Hepatocyte (in vitro differentiated cells): ENCODE results near the gene SGMS1. TPM values are rescaled to one million over a fixed set of nuclear protein-coding genes. Genes with fewer than 3 reads are reported as not detected.

Experiments used
- DNase-seq: peaks from one replicate; pipeline ENCODE4 v3.0.0-alpha.2; 2016; ENCODE audit warnings: low spot score
- H2AFZ ChIP-seq: fragments of 200-600 bp; sonication (generic); 2 replicates; pipeline ENCODE4 v1.6.0; 2016; ENCODE audit warnings: antibody characterized with exemption, mild to moderate bottlenecking
- H3K27ac ChIP-seq: fragments of 200-600 bp; sonication (generic); 2 replicates; pipeline ENCODE4 v1.5.1; 2016; ENCODE audit warnings: mild to moderate bottlenecking
- H3K27me3 ChIP-seq: fragments of 200-600 bp; sonication (generic); 2 replicates; pipeline ENCODE4 v1.6.1; 2016
- H3K36me3 ChIP-seq: fragments of 200-600 bp; sonication (generic); replicated peaks from 2 replicates; pipeline ENCODE4 v1.5.1; 2016; ENCODE audit warnings: low read depth; ENCODE audit not compliant: insufficient read depth
- H3K4me1 ChIP-seq: fragments of 200-600 bp; sonication (generic); 2 replicates; pipeline ENCODE4 v1.5.1; 2016; ENCODE audit warnings: mild to moderate bottlenecking, moderate library complexity; ENCODE audit not compliant: insufficient read depth
- H3K4me2 ChIP-seq: fragments of 200-600 bp; sonication (generic); 2 replicates; pipeline ENCODE4 v1.6.0; 2016
- H3K4me3 ChIP-seq: fragments of 200-600 bp; sonication (generic); 2 replicates; pipeline ENCODE4 v1.5.1; 2016; ENCODE audit warnings: mild to moderate bottlenecking
- H3K79me2 ChIP-seq: fragments of 200-600 bp; sonication (generic); 2 replicates; pipeline ENCODE4 v1.6.0; 2017; ENCODE audit warnings: mild to moderate bottlenecking
- H3K9me2 ChIP-seq: fragments of 200-600 bp; sonication (generic); replicated peaks from 2 replicates; pipeline ENCODE4 v1.6.0; 2017; ENCODE audit warnings: mild to moderate bottlenecking; ENCODE audit not compliant: insufficient read depth
- H3K9me3 ChIP-seq: fragments of 200-600 bp; sonication (generic); 2 replicates; pipeline ENCODE4 v1.5.1; 2016; ENCODE audit warnings: low read depth, mild to moderate bottlenecking
- H4K20me1 ChIP-seq: fragments of 200-600 bp; sonication (generic); 2 replicates; pipeline ENCODE4 v1.6.0; 2016; ENCODE audit warnings: mild to moderate bottlenecking; ENCODE audit not compliant: insufficient read depth, poor library complexity, severe bottlenecking
- EZH2 ChIP-seq: fragments of 200-600 bp; sonication (generic); IDR thresholded peaks from 2 replicates; pipeline ENCODE4 v1.6.1; 2016; ENCODE audit warnings: antibody characterized with exemption, mild to moderate bottlenecking, borderline replicate concordance
- EZH2phosphoT487 ChIP-seq: fragments of 200-600 bp; sonication (generic); IDR thresholded peaks from one replicate; pipeline ENCODE4 v1.6.1; 2018; ENCODE audit warnings: antibody characterized with exemption, mild to moderate bottlenecking, low read depth, moderate library complexity; ENCODE audit not compliant: unreplicated experiment, severe bottlenecking
- WGBS: methylation state at CpG from one replicate; pipeline ENCODE4 v1.1.6; 2016; ENCODE audit warnings: low lambda C conversion rate; ENCODE audit errors: missing lambda C conversion rate; 5-methylcytosine and 5-hydroxymethylcytosine counted together
- polyA plus RNA-seq: library from polyadenylated mRNA; unstranded; fragments of >200 nt; fragmentation: Nextera tagmentation; extraction: Ambion mirVana; gene quantifications from 2 replicates; pipeline ENCODE4 v1.2.1, GENCODE V29; 2016
- total RNA-seq: library from RNA; depleted of rRNA; stranded (reverse); fragments of >200 nt; gene quantifications from 2 replicates; pipeline ENCODE4 v1.2.3, GENCODE V29; 2014
- TF ChIP-seq, protein P1 (sequence below): fragments of 200-600 bp; sonication (generic); IDR thresholded peaks from 2 replicates; pipeline ENCODE4 v1.5.1; 2016; ENCODE audit warnings: antibody characterized with exemption, mild to moderate bottlenecking; ENCODE audit not compliant: poor library complexity

Gene SGMS1
- total and polyA plus RNA-seq, 2 experiments from 2014 or later = 28.1 to 87.8 TPM

DNA sequence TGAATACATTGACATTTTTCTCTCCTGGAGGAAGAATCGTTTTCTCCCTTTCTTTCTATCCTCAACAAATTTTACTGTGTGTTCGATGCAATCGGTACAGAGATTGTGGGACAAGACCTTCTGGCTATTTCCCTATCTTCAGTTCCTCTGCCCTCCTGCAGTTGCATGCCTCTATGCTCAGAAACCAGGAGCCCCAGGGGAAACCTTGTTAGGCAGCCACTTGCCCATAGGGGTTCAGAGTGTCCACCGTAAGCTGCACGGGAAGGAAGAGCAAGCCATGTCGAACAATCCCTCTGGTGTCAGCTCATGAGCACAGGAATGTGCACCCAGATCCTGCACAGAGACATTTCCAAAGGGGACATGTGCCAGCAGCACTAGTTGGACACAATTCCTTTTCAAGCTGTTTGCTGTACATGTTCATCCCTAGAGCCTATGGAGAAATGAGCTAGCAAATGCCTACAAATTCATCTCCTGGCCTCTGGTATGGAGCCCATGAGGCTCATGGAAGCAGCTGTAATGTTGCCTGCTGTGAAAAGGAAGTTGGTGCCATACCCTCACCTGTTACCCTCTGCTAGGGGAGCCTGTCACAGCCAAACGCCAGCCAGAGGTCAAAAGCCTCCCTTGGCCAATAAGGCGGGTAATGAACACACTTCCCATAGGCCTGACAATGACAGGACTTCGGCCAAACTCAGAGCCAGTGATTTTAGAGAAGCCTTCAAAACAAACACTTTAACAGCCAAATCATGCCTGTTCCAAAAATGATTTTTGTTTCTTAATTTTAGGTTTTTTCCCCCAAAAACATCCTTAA lies 336.6 kb downstream of the SGMS1 start:
- no peaks in the 10 kb centered on the region for H3K36me3 ChIP-seq
- no peak overlapping the region for H2AFZ ChIP-seq
- DNase-seq = no peak
- H4K20me1 ChIP-seq = no peaks in the 10 kb centered on the region
- 86% methylated on average over 9 of the region's 9 CpGs for WGBS
- no peak overlapping the region for H3K4me2 ChIP-seq
- no peaks in the 10 kb centered on the region for H3K9me3 ChIP-seq
- no peaks in the 10 kb centered on the region for H3K4me1 ChIP-seq
- TF ChIP-seq, protein P1, sequence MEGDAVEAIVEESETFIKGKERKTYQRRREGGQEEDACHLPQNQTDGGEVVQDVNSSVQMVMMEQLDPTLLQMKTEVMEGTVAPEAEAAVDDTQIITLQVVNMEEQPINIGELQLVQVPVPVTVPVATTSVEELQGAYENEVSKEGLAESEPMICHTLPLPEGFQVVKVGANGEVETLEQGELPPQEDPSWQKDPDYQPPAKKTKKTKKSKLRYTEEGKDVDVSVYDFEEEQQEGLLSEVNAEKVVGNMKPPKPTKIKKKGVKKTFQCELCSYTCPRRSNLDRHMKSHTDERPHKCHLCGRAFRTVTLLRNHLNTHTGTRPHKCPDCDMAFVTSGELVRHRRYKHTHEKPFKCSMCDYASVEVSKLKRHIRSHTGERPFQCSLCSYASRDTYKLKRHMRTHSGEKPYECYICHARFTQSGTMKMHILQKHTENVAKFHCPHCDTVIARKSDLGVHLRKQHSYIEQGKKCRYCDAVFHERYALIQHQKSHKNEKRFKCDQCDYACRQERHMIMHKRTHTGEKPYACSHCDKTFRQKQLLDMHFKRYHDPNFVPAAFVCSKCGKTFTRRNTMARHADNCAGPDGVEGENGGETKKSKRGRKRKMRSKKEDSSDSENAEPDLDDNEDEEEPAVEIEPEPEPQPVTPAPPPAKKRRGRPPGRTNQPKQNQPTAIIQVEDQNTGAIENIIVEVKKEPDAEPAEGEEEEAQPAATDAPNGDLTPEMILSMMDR = no peak
- TF ChIP-seq EZH2phosphoT487 = no peak
- TF ChIP-seq EZH2 = no peak
- no peaks in the 10 kb centered on the region for H3K27me3 ChIP-seq
- no peaks in the 10 kb centered on the region for H3K79me2 ChIP-seq
- H3K4me3 ChIP-seq = no peak overlapping the region
- H3K9me2 ChIP-seq = no peaks in the 10 kb centered on the region
- no peak overlapping the region for H3K27ac ChIP-seq

DNA sequence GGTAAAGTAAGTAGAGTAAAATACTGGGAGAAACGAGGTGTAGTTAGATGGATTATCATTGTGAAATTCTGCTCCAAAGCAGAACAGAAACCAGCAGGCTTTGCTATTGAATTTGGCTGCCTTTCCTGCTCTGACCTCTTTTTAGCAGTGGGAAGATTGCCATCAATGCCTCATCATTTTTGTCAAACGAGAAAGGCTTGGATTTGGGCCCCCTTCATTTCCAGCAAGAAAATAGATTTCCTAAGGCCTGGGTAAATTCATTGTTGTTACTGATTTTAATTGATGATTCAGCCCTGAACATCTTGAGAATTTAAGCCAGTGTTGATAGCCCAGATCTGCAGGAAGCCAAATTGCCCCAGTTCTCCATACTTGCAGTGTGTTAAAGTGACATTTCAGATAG lies 337.2 kb downstream of the SGMS1 start:
- TF ChIP-seq, protein P1 = no peak
- TF ChIP-seq EZH2phosphoT487 (no peak), EZH2 (no peak)
- no peak overlapping the region for H3K27ac ChIP-seq
- no peak overlapping the region for H3K4me3 ChIP-seq
- DNase-seq = no peak
- H4K20me1 ChIP-seq = no peaks in the 10 kb centered on the region
- no peak overlapping the region for H3K4me2 ChIP-seq
- whole genome bisulfite sequencing = 69% methylated on average over 2 of the region's 2 CpGs
- no peak overlapping the region for H2AFZ ChIP-seq
- no peaks in the 10 kb centered on the region for H3K9me3 ChIP-seq
- H3K27me3 ChIP-seq = no peaks in the 10 kb centered on the region
- H3K79me2 ChIP-seq = no peaks in the 10 kb centered on the region
- no peaks in the 10 kb centered on the region for H3K9me2 ChIP-seq
- no peaks in the 10 kb centered on the region for H3K36me3 ChIP-seq
- no peaks in the 10 kb centered on the region for H3K4me1 ChIP-seq

DNA sequence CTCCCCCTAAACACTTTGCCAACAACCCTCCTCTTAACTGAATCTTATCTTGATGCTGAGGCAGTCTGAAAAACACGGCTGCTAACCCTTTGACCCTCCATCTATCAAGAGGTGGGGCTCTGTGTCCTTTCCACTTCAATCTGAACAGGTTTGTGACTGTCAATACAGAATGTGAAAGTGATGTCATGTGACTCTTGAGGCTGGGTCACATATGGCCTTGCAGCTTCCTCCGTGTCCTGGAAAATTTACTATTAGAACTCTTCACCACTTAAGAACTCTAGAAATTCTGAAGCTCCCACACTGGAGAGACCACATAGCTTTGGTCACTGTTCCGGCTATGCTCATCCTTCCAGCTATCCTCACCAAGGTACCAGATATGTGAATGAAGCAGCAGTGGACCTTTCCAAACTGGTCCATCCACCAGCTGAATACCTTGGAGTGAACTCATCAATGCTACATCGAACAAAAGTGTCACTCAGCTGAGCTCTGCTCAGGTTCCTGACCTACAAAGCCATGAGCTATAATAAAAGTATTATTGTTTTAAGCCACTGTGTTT lies 341.7 kb downstream of the SGMS1 start:
- Histone ChIP-seq H3K9me2 (no peaks in the 10 kb centered on the region), H3K9me3 (no peaks in the 10 kb centered on the region), H3K4me1 (peaks cover 5% of the 10 kb centered on the region), H3K27ac (no peak overlapping the region), H3K27me3 (peaks cover 3% of the 10 kb centered on the region), H4K20me1 (no peaks in the 10 kb centered on the region), H2AFZ (no peak overlapping the region), H3K4me3 (no peak overlapping the region), H3K79me2 (no peaks in the 10 kb centered on the region), H3K4me2 (no peak overlapping the region), H3K36me3 (no peaks in the 10 kb centered on the region)
- no peak for DNase-seq
- 74% methylated on average over 4 of the region's 4 CpGs for WGBS
- TF ChIP-seq, protein P1 = no peak
- TF ChIP-seq EZH2 (no peak), EZH2phosphoT487 (no peak)
